GM12874 (cell line): ENCODE measurements around the gene KNOP1.

ENCODE experiments used
- CTCF ChIP-seq: IDR thresholded peaks from 2 replicates; pipeline ENCODE4 v1.5.1; 2011; ENCODE audit warnings: low read depth, mild to moderate bottlenecking, control low read depth, low read length, moderate library complexity; ENCODE audit not compliant: insufficient read depth

KNOP1 gene

GRCh38 chr16:19689342-19689741, 28.7 kb downstream of the KNOP1 start:
- no peak for TF ChIP-seq CTCF

GRCh38 chr16:19688396-19689024, 29.5 kb downstream of the KNOP1 start:
- no peak for TF ChIP-seq CTCF

- TF ChIP-seq CTCF = no peak
Observed at GRCh38 chr16:19687279-19687678, 30.7 kb downstream of the KNOP1 start.

GRCh38 chr16:19685176-19685575, 32.9 kb downstream of the KNOP1 start:
- no peak for TF ChIP-seq CTCF

GRCh38 chr16:19683453-19684236, 34.4 kb downstream of the KNOP1 start:
- no peak for TF ChIP-seq CTCF

GRCh38 chr16:19681637-19682036, 36.4 kb downstream of the KNOP1 start:
- no peak for TF ChIP-seq CTCF

GRCh38 chr16:19680881-19681340, 37.1 kb downstream of the KNOP1 start:
- 0 out of 2 replicates have a peak, but pooled peaks have one; percentile 7 for TF ChIP-seq CTCF
